ENCODE measurements around the gene SOAT1.
A peak's percentile ranks its signal among the peaks of the same experiment; 100 is the strongest.

GRCh38 chr1:179366093-179366800, 72.7 kb downstream of the SOAT1 start:
- peak in 4 of 11 experiments; percentile 0 to 18 (median 6) for TF ChIP-seq CTCF (IDR thresholded peaks at IDR 0.05 in 8 of 11, conservative IDR thresholded peaks at IDR 0.05 in 3 of 11)
- no peak for TF ChIP-seq POLR2AphosphoS5 (IDR thresholded peaks at IDR 0.05)
